CD4-positive, alpha-beta T cell treated with Interleukin-12 subunit alpha and Interleukin-12 subunit beta, for 1 hour (primary cell): Measurements from ENCODE around the gene RBPMS2.
"Not testable (repeated sequence)": the region's sequence is repeated elsewhere in the genome, so short reads cannot be mapped to it uniquely, and the experiment has no call there.

Experiments used
- DNase-seq: peaks from one replicate; pipeline ENCODE4 v3.0.0-alpha.2; 2020

Gene RBPMS2

GRCh38 chr15:64775551-64776401 is at the start of gene RBPMS2:
Gene RBPMS2, minus strand, starts transcription at chr15:64775589. Its CDS starts 270 bp downstream, at chr15:64775319.
- DNase-seq, result peak; percentile 7

GRCh38 chr15:64824929-64825430 is 49.6 kb upstream of the RBPMS2 start:
- no peak for DNase-seq

DNA sequence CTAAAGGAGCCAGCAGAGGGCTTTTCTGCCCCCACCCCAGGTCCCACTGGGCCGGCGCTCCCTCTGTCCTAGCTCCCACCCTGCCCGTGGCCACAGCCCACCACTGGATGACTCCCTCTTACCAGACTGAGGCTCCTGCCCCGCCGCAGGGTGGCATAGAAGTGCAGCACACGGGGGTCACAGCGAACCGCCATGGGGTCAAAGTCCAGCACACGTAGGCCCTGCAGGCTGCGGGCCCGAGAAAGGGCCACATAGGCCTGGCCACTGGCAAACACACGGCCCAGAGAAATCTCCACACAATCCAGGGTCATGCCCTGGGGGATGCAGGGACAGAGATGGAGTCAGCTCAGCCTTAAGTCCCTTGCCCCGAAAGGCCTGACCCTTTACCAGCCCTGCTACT is 41.1 kb upstream of the RBPMS2 start:
- DNase-seq, result no peak

DNA sequence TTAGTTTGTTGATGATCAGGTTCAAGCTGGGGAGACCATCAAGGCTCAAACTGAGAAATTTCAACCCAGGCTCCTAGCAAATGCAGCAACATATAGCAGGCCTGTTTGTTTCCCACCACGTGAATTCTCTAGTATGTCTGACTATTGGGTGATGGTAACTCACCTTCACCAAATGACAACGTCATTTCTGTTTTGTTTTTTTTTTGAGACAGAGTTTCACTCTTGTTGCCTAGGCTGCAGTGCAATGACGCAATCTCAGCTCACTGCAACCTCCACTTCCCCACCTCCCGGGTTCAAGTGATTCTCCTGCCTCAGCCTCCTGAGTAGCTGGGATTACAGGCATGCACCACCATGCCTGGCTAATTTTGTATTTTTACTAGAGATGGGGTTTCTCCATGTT is 39.6 kb upstream of the RBPMS2 start:
- DNase-seq, result not testable (repeated sequence)

- not testable (repeated sequence) for DNase-seq
Observed at GRCh38 chr15:64814283-64814682, 38.9 kb upstream of the RBPMS2 start.

- no peak for DNase-seq
Observed at GRCh38 chr15:64813075-64813474, 37.7 kb upstream of the RBPMS2 start.

GRCh38 chr15:64810497-64811326 is 35.3 kb upstream of the RBPMS2 start:
- no peak for DNase-seq

GRCh38 chr15:64809649-64810496 is 34.5 kb upstream of the RBPMS2 start:
- peak; percentile 67 for DNase-seq

DNA sequence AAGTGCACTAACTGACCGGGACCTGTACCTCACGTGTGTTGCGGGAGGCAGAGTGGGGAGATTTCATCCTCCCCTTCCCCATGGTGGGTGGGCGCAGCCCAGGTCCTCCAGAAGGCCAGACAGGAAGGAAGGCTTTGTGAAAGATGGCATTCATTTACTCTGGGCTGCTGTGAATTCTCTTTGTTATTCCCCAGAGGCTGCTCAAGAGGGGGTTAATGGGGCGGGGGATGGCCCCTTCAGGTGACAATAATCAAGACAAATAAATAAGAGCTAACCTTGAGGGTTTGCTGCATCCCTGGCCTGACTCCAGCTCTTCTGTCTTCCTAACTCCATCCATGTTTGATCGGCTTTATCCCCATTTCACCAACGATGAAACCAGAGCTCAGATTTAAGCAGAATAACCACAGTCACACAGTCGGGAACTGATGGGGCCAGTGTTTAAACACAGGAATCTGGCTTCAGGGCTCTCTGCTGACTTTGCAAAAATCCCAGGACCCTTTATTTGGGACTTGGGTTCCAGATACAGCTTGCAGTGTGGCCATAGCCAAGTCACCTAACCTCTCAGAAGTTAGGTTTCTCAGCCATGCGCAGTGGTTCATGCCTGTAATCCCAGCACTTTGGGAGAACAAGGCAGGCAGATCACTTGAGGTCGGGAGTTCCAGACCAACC is 33.5 kb upstream of the RBPMS2 start:
- no peak for DNase-seq

GRCh38 chr15:64807751-64808222 is 32.4 kb upstream of the RBPMS2 start:
- no peak for DNase-seq

DNA sequence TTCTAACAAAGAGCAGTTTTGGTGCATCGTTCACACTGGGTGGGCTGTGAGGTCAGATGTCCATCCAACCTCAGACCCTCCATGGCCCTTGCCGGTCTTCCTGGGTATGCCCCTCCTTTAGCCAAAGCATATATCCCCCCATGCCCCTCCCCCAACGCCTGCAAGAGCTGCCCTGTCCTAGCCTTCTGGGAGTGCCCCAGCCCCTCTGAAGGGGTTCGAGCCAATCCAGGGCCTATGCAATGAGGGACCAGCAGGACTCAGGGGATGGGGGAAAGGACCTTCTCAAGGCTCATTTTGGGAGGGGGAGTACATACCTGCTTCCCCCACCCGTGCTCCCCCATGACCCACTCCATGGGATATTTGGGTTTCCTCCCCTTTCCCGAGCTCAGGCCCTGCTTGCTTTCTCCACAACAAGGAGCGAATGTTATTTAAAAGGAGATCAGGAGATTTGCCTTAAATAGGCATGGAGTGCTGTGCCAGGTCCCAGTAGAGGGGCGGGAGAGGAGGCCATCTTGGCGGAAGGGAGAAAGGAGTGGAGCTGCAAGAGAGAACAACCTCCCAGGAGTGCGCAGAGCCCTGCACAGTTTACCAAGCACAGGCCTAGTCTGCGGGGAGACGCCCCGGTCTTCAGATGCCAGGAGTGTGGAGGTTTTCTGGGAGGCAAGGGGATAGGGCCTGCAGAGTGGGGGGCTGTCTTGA is 31.8 kb upstream of the RBPMS2 start:
- DNase-seq, result no peak

DNA sequence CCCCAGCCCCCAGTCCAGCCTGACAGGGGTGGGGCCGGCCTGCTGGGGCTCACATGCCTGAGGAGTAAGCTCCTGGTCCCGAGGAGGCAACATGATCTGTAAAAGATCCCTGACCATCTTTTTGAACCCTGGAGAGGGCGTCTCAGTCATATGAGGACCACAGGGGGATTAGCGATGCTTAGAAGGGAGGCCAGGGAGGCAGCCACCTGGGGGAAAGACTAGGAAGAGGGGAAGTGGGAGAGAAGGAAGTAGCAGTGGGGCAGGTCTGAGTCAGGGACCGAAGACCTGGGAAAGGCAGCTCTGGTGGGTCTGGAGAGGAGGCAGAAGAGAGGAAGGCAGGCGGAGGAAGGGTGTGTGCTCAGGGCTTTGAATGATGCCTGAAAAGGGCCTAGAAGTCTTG is 31.1 kb upstream of the RBPMS2 start:
- no peak for DNase-seq

DNA sequence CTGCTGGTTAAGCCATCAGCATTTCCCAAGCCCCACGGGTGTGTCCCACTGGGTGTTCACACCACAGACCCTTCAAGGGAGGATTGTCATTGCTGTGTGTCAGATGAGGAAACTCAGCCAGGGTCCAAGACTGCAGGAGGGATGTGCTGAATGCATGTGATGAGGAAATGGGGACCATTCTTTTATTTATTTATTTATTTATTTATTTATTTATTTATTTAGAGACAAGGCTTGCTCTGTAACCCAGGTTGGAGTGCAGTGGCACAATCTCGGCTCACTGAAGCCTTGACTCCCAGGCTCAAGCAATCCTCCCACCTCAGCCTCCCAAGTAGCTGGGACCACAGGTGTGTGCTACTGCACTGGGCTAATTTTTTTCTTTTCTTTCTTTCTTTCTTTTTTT is 29.2 kb upstream of the RBPMS2 start:
- no peak for DNase-seq

DNA sequence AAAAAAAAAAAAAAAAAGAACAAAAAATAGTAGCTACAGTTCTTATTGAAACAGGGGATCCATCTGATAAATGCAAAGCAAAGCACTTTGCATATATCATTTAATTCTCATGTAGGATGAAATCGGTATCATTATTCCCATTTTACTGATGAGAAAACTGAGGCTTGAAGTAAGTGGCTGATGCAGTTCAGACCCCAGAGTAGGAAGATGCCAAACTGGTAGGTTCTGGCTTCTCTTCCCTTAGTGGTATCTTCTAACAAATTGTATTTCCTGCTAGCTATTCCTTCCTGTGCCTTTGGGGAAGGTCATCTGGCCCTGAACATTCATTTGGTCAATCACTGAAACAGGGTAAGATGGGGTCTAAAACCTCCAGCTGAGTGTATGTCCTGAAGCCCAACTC is 28.1 kb upstream of the RBPMS2 start:
- DNase-seq, result no peak

DNA sequence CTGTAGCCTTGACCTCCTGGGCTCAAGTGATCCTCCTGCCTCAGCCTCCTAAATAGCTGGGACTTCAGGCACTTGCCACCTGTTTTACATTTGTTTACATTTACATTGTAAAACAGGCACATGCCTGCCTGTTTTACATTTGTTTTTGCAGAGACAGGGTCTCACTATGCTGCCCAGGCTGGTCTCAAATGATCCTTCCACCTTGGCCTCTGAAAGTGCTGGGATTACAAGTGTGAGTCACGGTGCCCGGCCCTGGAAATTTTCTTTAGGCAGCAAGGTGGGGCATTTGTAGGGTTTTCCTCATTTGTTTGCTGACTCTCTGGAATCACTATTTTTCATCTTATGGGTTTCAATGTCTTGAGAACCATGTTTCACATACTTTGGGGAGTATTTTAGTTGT is 25.1 kb upstream of the RBPMS2 start:
- no peak for DNase-seq

DNA sequence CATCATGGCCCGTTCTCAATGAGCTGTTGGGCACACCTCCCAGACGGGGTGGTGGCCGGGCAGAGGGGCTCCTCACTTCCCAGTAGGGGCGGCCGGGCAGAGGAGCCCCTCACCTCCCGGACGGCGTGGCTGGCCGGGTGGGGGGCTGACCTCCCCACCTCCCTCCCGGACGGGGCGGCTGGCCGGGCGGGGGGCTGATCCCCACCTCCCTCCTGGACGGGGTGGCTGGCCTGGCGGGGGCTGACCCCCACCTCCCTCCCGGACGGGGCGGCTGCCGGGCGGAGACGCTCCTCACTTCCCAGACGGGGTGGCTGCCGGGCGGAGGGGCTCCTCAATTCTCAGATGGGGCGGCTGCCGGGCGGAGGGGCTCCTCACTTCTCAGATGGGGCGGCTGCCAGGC is 23.5 kb upstream of the RBPMS2 start:
- not testable (repeated sequence) for DNase-seq

GRCh38 chr15:64795921-64796320 is 20.5 kb upstream of the RBPMS2 start:
- DNase-seq, result not testable (repeated sequence)

DNA sequence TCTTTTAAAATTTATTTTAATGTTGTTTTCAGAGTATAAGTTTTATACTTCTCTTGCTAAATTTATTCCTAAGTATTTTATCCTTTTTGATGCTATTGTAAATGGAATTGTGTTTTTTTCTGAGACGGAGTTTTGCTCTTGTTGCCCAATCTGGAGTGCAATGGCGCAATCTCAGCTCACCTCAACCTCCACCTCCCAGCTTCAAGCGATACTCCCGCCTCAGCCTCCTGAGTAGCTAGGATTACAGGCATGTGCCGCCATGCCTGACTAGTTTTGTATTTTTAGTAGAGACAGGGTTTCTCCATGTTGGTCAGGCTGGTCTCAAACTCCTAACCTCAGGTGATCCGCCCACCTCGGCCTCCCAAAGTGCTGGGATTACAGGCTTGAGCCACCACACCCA is 19.9 kb upstream of the RBPMS2 start:
- not testable (repeated sequence) for DNase-seq

DNA sequence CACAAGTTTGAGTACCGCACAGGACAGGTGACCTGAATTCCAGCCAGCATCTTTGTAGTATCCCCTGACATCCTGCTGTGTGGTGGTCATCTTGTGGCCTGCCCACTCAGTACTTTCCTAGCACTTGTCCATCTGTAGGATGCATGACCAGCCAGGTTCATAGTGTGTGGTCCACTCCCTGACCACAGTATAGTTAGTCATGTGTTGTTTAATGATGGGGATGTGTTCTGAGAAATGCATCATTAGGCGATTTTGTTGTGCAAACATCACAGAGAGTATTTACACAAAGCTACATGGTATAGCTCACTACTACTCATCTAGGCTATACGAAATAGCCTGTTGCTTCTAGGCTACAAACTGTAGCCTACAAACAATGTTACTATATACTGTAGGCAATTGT is 16.9 kb upstream of the RBPMS2 start:
- DNase-seq, result no peak

DNA sequence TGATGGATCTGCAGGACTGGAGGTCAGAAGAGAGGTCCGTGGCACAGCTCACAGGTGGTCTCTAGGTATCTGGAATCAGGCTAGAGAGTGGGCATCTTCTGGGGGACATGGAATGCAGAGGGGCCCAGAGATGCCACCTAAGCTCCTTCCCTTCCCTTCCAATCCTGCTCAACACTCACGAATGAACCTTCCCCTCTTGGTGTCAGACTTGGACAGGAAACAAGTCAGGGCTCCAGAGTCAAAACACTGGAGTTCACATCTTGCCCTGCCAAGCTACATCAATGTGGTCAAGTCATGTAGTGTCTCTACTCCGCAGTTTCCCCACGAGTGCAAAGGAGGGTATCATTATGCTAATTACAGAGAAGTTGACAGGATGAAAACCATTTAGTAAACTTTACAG is 16.0 kb upstream of the RBPMS2 start:
- no peak for DNase-seq

DNA sequence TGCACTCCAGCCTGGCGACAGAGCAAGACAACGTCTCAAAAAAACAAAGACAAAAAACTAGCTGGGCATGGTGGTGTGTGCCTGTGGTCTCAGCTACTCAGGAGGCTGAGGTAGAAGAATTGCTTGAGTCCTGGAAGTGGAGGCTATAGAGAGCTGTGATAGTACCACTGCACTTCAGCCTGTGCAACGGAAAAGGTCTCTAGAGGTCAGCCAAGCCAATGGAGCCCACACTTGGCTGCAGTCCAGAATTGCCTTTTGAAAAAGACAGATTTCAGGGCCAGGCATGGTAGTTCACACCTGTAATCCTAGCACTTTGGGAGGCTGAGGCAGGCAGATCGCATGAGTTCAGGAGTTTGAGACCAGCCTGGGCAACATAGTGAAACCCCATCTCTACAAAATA is 8.4 kb upstream of the RBPMS2 start:
- DNase-seq, result no peak

- DNase-seq, result no peak
Observed at GRCh38 chr15:64782751-64783150, 7.4 kb upstream of the RBPMS2 start.
